Mammary epithelial cell (primary cell): Measurements from ENCODE around the gene PTPRJ.

Experiments used
- EZH2 ChIP-seq: IDR thresholded peaks from 2 replicates; pipeline ENCODE4 v1.6.1; 2012; ENCODE audit warnings: low read length, inconsistent platforms, borderline replicate concordance
- TF ChIP-seq, protein P1 (sequence below), 2 donors: IDR thresholded peaks in 1 of 2; conservative IDR thresholded peaks in 1 of 2; 2 replicates each; pipeline ENCODE4 v1.5.1; 2011 to 2012; ENCODE audit warnings: inconsistent platforms in 2 of 2, low read length in 2 of 2, mild to moderate bottlenecking in 2 of 2, control low read depth in 1 of 2, low read depth in 1 of 2; ENCODE audit not compliant: insufficient read depth in 1 of 2; ENCODE audit errors: extremely low read depth in 1 of 2

DNA sequence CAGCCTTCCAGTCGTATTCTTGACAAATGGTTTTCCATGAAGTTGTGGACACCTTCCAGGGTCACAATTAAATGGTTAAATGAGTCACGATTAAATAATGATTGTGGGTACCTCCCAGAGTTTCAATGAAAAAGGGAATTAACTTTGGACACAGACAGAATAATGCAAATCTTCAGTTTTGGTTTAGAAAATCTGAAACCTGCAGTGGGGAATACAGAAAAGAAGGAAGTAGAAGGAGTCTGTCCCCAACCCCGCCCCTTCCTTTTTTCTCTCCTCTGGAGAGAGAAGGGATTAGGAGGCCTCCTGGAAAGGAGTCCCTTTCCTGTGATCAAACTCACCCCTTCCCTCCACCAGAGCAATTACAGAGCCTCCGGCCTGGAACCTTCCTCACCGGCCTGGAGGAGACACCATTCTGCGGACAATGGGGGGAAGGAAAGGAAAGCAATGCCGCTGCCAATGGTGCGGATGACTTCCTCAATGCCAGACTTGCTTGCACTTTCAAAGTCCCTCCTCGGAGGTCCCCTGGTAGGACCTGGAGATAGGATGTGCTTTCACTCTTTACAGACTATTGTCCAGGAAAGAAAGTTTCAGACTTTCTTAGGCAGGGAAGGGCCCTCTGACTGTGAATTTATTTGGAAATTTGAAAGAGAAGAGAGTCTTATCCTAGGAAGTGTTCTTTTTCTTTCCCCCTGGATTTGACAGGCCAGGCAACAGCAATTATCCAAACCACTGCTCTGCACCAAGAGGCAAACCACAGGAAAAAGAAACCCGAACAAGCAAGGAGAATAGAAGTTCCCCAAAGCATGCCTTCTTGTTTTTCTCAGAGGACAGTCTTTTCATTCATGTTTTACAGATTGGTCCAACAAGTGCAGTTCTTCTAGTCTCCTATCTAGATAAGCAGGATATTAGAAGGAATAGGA lies 86.8 kb downstream of the PTPRJ start:
- no peak for TF ChIP-seq EZH2
- TF ChIP-seq, protein P1, sequence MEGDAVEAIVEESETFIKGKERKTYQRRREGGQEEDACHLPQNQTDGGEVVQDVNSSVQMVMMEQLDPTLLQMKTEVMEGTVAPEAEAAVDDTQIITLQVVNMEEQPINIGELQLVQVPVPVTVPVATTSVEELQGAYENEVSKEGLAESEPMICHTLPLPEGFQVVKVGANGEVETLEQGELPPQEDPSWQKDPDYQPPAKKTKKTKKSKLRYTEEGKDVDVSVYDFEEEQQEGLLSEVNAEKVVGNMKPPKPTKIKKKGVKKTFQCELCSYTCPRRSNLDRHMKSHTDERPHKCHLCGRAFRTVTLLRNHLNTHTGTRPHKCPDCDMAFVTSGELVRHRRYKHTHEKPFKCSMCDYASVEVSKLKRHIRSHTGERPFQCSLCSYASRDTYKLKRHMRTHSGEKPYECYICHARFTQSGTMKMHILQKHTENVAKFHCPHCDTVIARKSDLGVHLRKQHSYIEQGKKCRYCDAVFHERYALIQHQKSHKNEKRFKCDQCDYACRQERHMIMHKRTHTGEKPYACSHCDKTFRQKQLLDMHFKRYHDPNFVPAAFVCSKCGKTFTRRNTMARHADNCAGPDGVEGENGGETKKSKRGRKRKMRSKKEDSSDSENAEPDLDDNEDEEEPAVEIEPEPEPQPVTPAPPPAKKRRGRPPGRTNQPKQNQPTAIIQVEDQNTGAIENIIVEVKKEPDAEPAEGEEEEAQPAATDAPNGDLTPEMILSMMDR (conservative IDR thresholded peaks at IDR 0.05 in 1 of 2, IDR thresholded peaks at IDR 0.05 in 1 of 2; ENCODE audit: extremely low read depth in 1 of 2, insufficient read depth in 1 of 2, low read depth in 1 of 2, low read length in 2 of 2): no peak
